B cell (primary cell): ENCODE results near the gene LYSMD1. TPM values are rescaled to one million over a fixed set of nuclear protein-coding genes. Genes with fewer than 3 reads are reported as not detected.

ENCODE experiments used
- ATAC-seq: fragments of 200-7000 bp; cut with Tn5 transposase; one replicate; pipeline ENCODE4 v1.10.0; 2021; ENCODE audit warnings: low read depth, mild to moderate bottlenecking, moderate number of reproducible peaks, moderate library complexity
- CTCF ChIA-PET: fragments of 350-600 bp; sonication (Branson Sonifier 250); formaldehyde crosslinking; loops from one replicate; lab custom pipeline; 2021; ENCODE audit warnings: antibody characterized with exemption, inconsistent platforms; lab: Charles Lee
- POLR2A ChIA-PET: fragments of 350-600 bp; sonication (Branson Sonifier 250); formaldehyde crosslinking; loops from one replicate; lab custom pipeline; 2021; ENCODE audit warnings: antibody characterized with exemption; lab: Charles Lee
- DNase-seq: peaks from one replicate; pipeline ENCODE4 v3.0.0; 2013
- H2AFZ ChIP-seq: 2 replicates; pipeline ENCODE4 v1.6.1; 2012; ENCODE audit warnings: mild to moderate bottlenecking, low read depth, low read length; ENCODE audit not compliant: insufficient read depth, poor library complexity, severe bottlenecking
- H3K27ac ChIP-seq, 2 donors: 1 replicate in 1 of 2; 2 replicates in 1 of 2; pipeline ENCODE4 v1.5.1; 2012 to 2013; ENCODE audit warnings: low read length in 2 of 2, mild to moderate bottlenecking in 2 of 2, moderate library complexity in 1 of 2
- H3K27me3 ChIP-seq, 4 experiments: fragments of 200-600 bp in 1 of 4; sonication (generic) in 1 of 4; replicated peaks in 1 of 4; 1 replicate in 2 of 4; 2 replicates in 2 of 4; pipeline versions ENCODE4 v1.6.1 to v1.7.0; 2013 to 2016; ENCODE audit warnings: low read length in 3 of 4, mild to moderate bottlenecking in 2 of 4, mixed read lengths in 1 of 4, moderate library complexity in 1 of 4; ENCODE audit not compliant: insufficient read depth in 4 of 4, control insufficient read depth in 3 of 4; ENCODE audit errors: control extremely low read depth in 1 of 4
- H3K36me3 ChIP-seq, 2 experiments: replicated peaks in 1 of 2; 1 replicate in 1 of 2; 2 replicates in 1 of 2; pipeline versions ENCODE4 v1.6.1 to v1.7.1; 2013; ENCODE audit warnings: low read length in 1 of 2; ENCODE audit not compliant: insufficient read depth in 2 of 2, control insufficient read depth in 1 of 2; ENCODE audit errors: control extremely low read depth in 1 of 2, extremely low read depth in 1 of 2
- H3K4me1 ChIP-seq, 2 donors: fragments of 200-600 bp in 1 of 2; sonication (generic) in 1 of 2; 1 replicate in 1 of 2; 2 replicates in 1 of 2; pipeline versions ENCODE4 v1.5.1 to v1.6.1; 2013 to 2017; ENCODE audit warnings: low read length in 2 of 2; ENCODE audit not compliant: control insufficient read depth in 2 of 2, insufficient read depth in 2 of 2
- H3K4me2 ChIP-seq: replicated peaks from 2 replicates; pipeline ENCODE3; 2012; ENCODE audit warnings: mild to moderate bottlenecking, low read depth, low read length; ENCODE audit not compliant: poor library complexity, severe bottlenecking
- H3K4me3 ChIP-seq, 5 experiments: fragments of 200-600 bp in 1 of 5; sonication (generic) in 1 of 5; 1 replicate in 3 of 5; 2 replicates in 2 of 5; pipeline versions ENCODE4 v1.5.1 to v1.7.0; 2011 to 2016; ENCODE audit warnings: low read length in 4 of 5, mild to moderate bottlenecking in 4 of 5, low read depth in 2 of 5, control low read depth in 1 of 5, moderate library complexity in 1 of 5; ENCODE audit not compliant: insufficient read depth in 1 of 5; ENCODE audit errors: control extremely low read depth in 1 of 5, extremely low read depth in 1 of 5
- H3K79me2 ChIP-seq: fragments of 200-600 bp; sonication (generic); one replicate; pipeline ENCODE4 v1.6.0; 2016; ENCODE audit warnings: low read length; ENCODE audit not compliant: control insufficient read depth, insufficient read depth
- H3K9ac ChIP-seq: fragments of 200-600 bp; sonication (generic); 2 replicates; pipeline ENCODE4 v1.6.1; 2017; ENCODE audit warnings: mild to moderate bottlenecking, low read length, moderate library complexity
- H3K9me3 ChIP-seq, 3 donors: one replicate each; pipeline versions ENCODE4 v1.6.1 to v1.7.1; 2013; ENCODE audit warnings: low read length in 2 of 3; ENCODE audit not compliant: control insufficient read depth in 2 of 3, insufficient read depth in 1 of 3; ENCODE audit errors: control extremely low read depth in 1 of 3
- H4K20me1 ChIP-seq: 2 replicates; pipeline ENCODE4 v1.6.0; 2012; ENCODE audit warnings: mild to moderate bottlenecking, low read length; ENCODE audit not compliant: insufficient read depth, control insufficient read depth, poor library complexity, severe bottlenecking
- H3K27ac Mint-ChIP-seq: one replicate; pipeline ENCODE4 v1.8.0; 2021; ENCODE audit warnings: mixed read lengths
- H3K27me3 Mint-ChIP-seq: one replicate; pipeline ENCODE4 v1.8.0; 2021; ENCODE audit warnings: mixed read lengths
- H3K4me1 Mint-ChIP-seq: one replicate; pipeline ENCODE4 v1.8.0; 2021; ENCODE audit warnings: mixed read lengths
- H3K4me3 Mint-ChIP-seq: one replicate; pipeline ENCODE4 v1.8.0; 2021; ENCODE audit warnings: mixed read lengths
- H3K9me3 Mint-ChIP-seq: one replicate; pipeline ENCODE4 v1.8.0; 2022; ENCODE audit warnings: mixed read lengths; ENCODE audit not compliant: insufficient read depth
- CTCF ChIP-seq: fragments of 200-600 bp; IDR thresholded peaks from one replicate; pipeline ENCODE4 v1.8.0; 2022; ENCODE audit warnings: antibody characterized with exemption, mild to moderate bottlenecking
- EZH2 ChIP-seq: IDR thresholded peaks from 2 replicates; pipeline ENCODE4 v1.6.1; 2012; ENCODE audit warnings: borderline replicate concordance, low read depth, mild to moderate bottlenecking, moderate library complexity, low read length; ENCODE audit not compliant: insufficient read depth, poor library complexity, severe bottlenecking
- WGBS: methylation state at CpG from one replicate; pipeline ENCODE4 v1.1.5; 2013; ENCODE audit warnings: missing lambda C conversion rate; ENCODE audit not compliant: insufficient coverage; 5-methylcytosine and 5-hydroxymethylcytosine counted together
- intact Hi-C: fragments of 100-400 bp; cut with micrococcal nuclease; formaldehyde crosslinking; loops from one replicate; pipeline ENCODE4 v1.10.0; 2022
- polyA minus RNA-seq: library from RNA; depleted of rRNA, polyadenylated mRNA; stranded (reverse); fragments of >200 nt; gene quantifications from 2 replicates; pipeline ENCODE4 v1.2.3, GENCODE V29; 2012
- polyA plus RNA-seq: library from polyadenylated mRNA; depleted of rRNA; stranded (reverse); fragments of >200 nt; gene quantifications from 2 replicates; pipeline ENCODE4 v1.2.3, GENCODE V29; 2012
- total RNA-seq, 2 donors: library from RNA; stranded (reverse); fragments of 120-200 nt in 1 of 2; gene quantifications; 1 replicate in 1 of 2; 2 replicates in 1 of 2; pipeline versions ENCODE4 v1.2.3 to v1.2.4, GENCODE V29; 2013 to 2022

LYSMD1 gene
- 5.8 TPM in 2 replicates for total RNA-seq
- total RNA-seq (2013), result 5.6 TPM
- polyA plus RNA-seq, result 0.68 and 1.4 TPM in 2 replicates
- 2.4 and 4.2 TPM in 2 replicates for polyA minus RNA-seq

GRCh38 chr1:151165738-151166504, at the start of gene LYSMD1, which contains the start of gene SCNM1:
Gene LYSMD1, minus strand, starts transcription at chr1:151165902. Its CDS starts 644 bp downstream, at chr1:151165258.
Gene SCNM1, plus strand, starts transcription at chr1:151166144. Its CDS starts 9 bp downstream, at chr1:151166153.
- H3K4me1 Mint-ChIP-seq, result peaks cover 37% of the 10 kb centered on the region
- CTCF ChIA-PET, result interaction anchor here (0.7 to 2.7 kb wide), 6 partner anchors 8 to 174 kb away, joined by 3 to 9 read pairs (median 4); partner anchors contain the start of gene TNFAIP8L2
- intact Hi-C loops, result loop anchor here (1.0 to 10.0 kb wide), 10 partner anchors 10 to 681 kb away; partner anchors contain the start of genes CTSS, PIP5K1A, PRUNE1 and PSMD4
- Histone ChIP-seq H3K9me3 (no peaks in the 10 kb centered on the region), H3K27ac (peak within 1 kb of the TSS; percentile 26 to 80), H4K20me1 (peaks cover 4% of the 10 kb centered on the region), H3K4me2 (peak within 1 kb of the TSS; percentile 91), H2AFZ (peak within 1 kb of the TSS; percentile 74), H3K27me3 (no peaks in the 10 kb centered on the region), H3K9ac (peak within 1 kb of the TSS; percentile 82), H3K36me3 (peaks cover 3 to 33% of the 10 kb centered on the region in 2 experiments), H3K79me2 (peaks cover 22% of the 10 kb centered on the region), H3K4me3 (peak within 1 kb of the TSS; percentile 81 to 99 (median 92)), H3K4me1 (peaks cover 16 to 22% of the 10 kb centered on the region in 2 donors)
- no peaks in the 10 kb centered on the region for H3K27me3 Mint-ChIP-seq
- POLR2A ChIA-PET, result interaction anchor here (0.6 to 1.6 kb wide), 5 partner anchors 9 to 185 kb away, joined by 3 to 8 read pairs (median 4); partner anchors contain the start of genes PSMD4, TNFAIP8L2 and VPS72
- DNase-seq (peak; percentile 99), ATAC-seq (peak; percentile 98)
- H3K4me3 Mint-ChIP-seq, result peak within 1 kb of the TSS; percentile 92
- TF ChIP-seq CTCF (no peak), EZH2 (no peak)
- peak within 1 kb of the TSS; percentile 96 for H3K27ac Mint-ChIP-seq
- no peaks in the 10 kb centered on the region for H3K9me3 Mint-ChIP-seq
- WGBS, result 2% methylated on average over 36 of the region's 38 CpGs
